Mucosa of gallbladder (tissue), 1 donor: Measurements from ENCODE around the gene TEDC1. TPM values are rescaled to one million over a fixed set of nuclear protein-coding genes. Genes with fewer than 3 reads are reported as not detected.

Experiments
- DNase-seq: peaks from one replicate; pipeline ENCODE4 v3.0.0-alpha.2; 2020; ENCODE audit warnings: low spot score
- total RNA-seq: library from RNA; stranded (reverse); gene quantifications from one replicate; pipeline ENCODE4 v1.2.1, GENCODE V29; 2021
- donor health status: DM: no; HTN: no; CAD: no.

TEDC1 gene
- total RNA-seq, 1 donor from 2014 or later: 10.8 TPM

GRCh38 chr14:105458010-105458409 is 33.0 kb upstream of the TEDC1 start:
- no peak for DNase-seq

GRCh38 chr14:105458571-105458970 is 32.5 kb upstream of the TEDC1 start:
- no peak for DNase-seq

DNA sequence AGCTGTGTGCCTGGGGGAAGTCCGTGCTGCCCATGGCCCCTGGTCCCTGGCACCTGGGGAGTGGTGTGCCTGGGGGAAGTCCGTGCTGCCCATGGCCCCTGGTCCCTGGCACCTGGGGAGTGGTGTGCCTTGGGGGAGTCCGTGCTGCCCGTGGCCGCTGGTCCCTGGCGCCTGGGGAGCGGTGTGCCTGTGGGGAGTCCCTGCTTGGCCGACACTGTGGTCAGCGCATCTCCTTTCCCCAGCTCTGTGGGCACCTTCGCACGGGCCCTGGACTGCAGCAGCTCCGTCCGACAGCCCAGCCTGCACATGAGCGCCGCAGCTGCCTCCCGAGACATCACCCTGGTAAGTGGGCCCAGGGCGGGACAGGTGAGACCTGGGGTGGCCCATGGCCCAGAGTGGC is 30.9 kb upstream of the TEDC1 start:
- no peak for DNase-seq

DNA sequence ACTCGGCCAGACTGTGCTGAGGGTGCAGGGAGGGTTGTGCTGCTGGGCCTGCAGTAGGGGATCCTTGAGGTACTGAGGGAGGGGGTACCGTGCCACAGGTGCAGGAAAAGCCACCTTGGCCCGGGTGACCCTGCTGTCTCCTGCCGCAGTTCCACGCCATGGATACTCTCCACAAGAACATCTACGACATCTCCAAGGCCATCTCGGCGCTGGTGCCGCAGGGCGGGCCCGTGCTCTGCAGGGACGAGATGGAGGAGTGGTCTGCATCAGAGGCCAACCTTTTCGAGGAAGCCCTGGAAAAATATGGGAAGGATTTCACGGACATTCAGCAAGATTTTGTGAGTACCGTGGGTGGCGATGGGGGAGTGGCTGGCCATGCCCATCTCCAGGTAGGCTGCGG is 30.4 kb upstream of the TEDC1 start:
- DNase-seq: no peak

GRCh38 chr14:105461903-105462302 is 29.1 kb upstream of the TEDC1 start:
- no peak for DNase-seq

GRCh38 chr14:105464501-105464900 is 26.5 kb upstream of the TEDC1 start:
- no peak for DNase-seq

GRCh38 chr14:105465209-105466031 is 25.6 kb upstream of the TEDC1 start:
- DNase-seq: no peak

DNA sequence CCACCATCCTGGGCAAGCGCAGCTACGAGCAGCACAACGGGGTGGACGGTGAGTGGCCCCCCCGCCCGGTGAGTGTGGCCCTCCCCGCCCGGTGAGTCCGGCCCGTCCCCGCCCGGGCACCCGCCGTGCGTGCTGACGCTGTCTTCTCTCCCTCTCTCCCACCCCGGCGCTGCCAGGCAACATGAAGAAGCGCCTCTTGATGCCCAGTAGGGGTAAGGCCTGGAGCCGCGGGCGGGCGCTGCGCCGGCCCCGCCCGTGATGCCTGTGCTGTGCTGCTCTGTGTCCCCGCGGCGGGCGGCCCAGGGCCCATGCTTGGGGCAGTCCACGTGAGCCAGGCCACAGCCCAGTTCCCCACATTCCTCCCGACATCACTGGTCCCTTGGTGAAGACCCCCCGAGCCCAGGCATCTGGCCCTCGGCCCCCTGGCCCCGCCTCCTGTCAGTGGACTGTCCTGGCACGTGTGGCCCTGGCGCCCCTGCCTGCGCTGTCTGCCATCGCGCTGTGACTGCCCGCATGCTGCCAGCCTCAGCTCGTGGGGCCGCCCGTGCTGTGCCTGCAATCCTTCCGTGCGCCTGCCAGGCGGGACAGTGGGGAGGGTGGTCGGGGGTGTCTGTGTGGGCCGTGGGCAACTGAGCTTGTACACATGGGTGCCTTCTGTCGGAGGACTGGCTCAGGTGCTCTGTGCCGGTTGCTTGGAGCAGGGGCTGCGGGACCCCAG is 24.4 kb upstream of the TEDC1 start:
- no peak for DNase-seq

DNA sequence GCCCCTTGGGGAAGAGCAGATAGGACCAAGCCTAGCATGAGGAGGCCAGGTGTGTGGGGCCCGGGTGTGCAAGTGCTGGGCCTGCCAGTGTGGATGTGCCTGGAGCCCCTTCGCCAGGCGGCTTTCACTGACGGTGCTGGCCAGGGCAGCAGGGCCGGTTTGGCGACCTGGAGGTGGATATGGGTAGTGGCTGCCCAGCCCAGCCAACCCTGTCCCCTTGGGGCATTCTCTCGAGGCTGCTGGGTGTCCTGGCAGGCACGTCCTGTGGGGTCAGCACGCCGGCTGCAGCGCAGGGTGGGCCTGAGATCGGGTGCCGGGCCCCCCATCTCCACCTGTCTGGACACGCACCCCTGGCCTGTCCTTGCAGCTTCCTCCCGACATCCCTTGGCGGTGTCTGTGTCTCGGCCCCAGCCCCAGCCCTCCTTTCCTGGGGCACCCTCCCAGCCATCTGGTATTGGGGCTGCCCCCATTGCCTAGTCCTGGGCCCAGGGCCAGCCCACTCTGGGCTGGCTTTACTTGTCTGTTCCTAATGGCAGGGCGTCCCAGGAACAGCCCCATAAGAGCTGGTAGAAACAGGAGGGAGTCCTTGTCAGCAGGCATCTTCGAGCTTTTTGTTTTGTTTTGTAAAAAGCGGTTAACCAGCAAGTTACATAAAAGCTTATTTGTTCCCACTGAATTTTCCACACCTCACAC is 23.7 kb upstream of the TEDC1 start:
- no peak for DNase-seq

GRCh38 chr14:105467942-105468471 is 23.0 kb upstream of the TEDC1 start:
- DNase-seq: no peak

GRCh38 chr14:105468621-105469241 is 22.3 kb upstream of the TEDC1 start:
- DNase-seq: no peak

DNA sequence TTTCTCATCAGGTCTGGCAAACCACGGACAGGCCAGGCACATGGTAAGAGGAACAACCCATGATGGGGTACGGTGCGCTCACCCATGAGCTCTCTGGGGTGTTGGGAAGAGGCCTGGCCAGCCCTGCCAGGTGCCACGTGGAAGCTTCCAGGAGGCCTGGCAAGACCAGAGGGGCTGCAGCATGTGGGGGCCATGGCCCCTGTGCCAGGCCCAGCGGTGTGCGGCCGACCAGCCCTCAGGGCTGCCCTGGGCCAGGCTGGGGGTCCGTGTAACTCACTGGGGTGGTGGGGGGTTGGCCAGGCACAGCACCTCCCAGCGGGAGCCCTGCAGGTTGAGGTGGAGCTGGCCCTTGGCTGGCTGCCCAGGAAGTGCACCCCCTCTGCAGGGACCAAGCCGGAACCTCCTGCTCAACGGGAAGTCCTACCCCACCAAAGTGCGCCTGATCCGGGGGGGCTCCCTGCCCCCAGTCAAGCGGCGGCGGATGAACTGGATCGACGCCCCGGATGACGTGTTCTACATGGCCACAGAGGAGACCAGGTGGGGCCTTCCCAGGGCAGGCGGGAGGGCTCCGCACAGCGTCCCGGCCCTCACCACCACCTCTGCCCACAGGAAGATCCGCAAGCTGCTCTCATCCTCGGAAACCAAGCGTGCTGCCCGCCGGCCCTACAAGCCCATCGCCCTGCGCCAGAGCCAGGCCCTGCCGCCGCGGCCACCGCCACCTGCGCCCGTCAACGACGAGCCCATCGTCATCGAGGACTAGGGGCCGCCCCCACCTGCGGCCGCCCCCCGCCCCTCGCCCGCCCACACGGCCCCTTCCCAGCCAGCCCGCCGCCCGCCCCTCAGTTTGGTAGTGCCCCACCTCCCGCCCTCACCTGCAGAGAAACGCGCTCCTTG is 21.3 kb upstream of the TEDC1 start:
- peak; percentile 71 for DNase-seq

GRCh38 chr14:105470350-105471296 is 20.4 kb upstream of the TEDC1 start:
- no peak for DNase-seq

- DNase-seq: no peak
Observed at GRCh38 chr14:105471297-105471821, 19.7 kb upstream of the TEDC1 start.

GRCh38 chr14:105471823-105472485 is 19.1 kb upstream of the TEDC1 start:
- no peak for DNase-seq

DNA sequence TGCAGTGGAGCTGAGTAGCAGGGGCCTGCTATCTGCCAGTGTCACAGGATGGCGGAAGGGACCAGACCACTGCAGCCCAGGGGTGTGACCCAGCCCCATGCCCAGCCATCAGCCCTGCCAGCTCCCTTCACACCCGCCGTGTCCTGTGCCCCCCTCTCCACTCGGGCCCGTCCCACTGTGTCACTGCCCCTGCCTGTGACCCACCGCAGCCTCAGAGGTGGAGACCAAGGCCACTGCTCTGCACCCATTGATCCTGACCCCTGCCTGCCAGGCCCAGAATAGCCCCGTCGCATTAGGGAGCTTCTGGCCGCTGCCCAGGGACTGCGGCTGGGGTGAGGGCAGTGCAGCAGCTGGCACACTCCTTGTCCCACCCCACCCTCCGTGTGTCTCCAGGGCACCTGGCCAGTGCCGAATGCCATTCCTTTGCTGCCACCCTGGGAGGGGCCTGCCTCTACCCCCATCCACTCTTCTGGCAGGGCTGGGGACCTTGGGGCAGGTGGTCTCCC is 18.5 kb upstream of the TEDC1 start:
- no peak for DNase-seq

DNA sequence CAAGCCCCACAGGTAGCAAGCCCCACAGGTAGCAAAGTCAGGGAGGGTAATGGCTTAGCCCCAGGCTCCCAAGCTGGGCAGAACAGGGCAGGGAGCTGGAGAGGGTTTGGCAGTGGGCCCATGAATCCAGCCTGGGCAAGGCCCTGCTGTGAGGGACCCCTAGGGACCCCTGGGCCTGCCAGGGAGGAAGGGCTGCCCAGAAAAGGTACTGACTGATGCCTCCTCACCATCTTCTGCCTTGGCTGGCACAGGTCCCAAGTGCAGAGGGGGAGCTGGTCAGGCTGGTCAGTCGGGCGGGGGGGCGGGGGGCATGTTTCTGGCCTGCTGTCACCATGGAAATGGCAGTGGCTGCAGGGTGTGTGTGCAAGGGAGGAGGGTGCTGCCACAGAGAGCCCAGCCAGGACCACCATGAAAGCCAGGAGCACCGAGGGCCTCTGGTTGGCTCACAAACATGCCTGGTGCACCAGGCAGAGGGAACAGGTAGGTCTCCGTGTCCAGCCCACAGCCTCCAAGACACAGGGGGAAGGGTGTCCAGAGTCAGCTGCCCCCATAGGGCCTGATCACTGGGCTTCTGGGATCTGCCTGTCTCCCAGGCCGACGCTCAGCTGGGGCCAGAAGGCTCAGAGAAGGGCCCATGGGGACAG is 17.9 kb upstream of the TEDC1 start:
- DNase-seq: no peak
